ENCODE results near the gene KDM4B. TPM values are rescaled to one million over a fixed set of nuclear protein-coding genes. Genes with fewer than 3 reads are reported as not detected.

The KDM4B gene
- total RNA-seq, 1 experiment from 2014 or later: 43.7 TPM

DNA sequence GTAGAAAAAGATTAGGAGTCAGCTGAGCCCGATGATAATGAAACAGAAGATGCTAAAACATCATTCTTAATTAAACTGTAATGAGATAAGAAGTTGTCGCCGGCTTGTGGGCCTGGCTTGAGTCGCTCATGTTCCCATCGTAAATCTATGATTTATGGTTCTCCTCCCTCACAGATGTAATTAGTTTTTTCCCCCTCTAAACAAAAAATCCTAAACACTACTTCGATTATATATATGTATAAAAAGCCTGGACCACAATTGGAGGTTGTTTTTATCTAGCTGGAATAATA, 220.3 kb downstream of the KDM4B start:
- Histone ChIP-seq H3K9ac (ENCODE audit: extremely low read depth, insufficient read length, low read length) (no peak overlapping the region), H3T11ph (ENCODE audit: low read length) (no peak overlapping the region), H3K27me3 (ENCODE audit: insufficient read depth, low read length) (no peaks in the 10 kb centered on the region), H3K27ac (ENCODE audit: insufficient read length, low read depth, low read length) (no peak overlapping the region), H2AFZ (ENCODE audit: low read length) (no peak overlapping the region), H4K5ac (ENCODE audit: insufficient read length, low read depth, low read length) (no peak overlapping the region), H3K9me3 (ENCODE audit: control insufficient read depth, low read depth, low read length) (no peaks in the 10 kb centered on the region), H3K79me2 (ENCODE audit: insufficient read depth, low read length) (no peaks in the 10 kb centered on the region), H3K23me2 (ENCODE audit: insufficient read length, low read depth, low read length, poor library complexity, severe bottlenecking) (no peaks in the 10 kb centered on the region), H3K18ac (ENCODE audit: insufficient read length, low read depth, low read length) (no peak overlapping the region), H2BK20ac (ENCODE audit: low read depth, low read length, poor library complexity, severe bottlenecking) (no peak overlapping the region), H3K4me2 (ENCODE audit: insufficient read depth, insufficient read length, low read length) (no peak overlapping the region), H4K8ac (replicated peaks; ENCODE audit: insufficient read length, low read depth, low read length) (no peak overlapping the region), H3K79me1 (ENCODE audit: insufficient read depth, low read depth, low read length, poor library complexity, severe bottlenecking) (no peaks in the 10 kb centered on the region), H4K20me1 (ENCODE audit: control insufficient read depth, insufficient read depth, insufficient read length) (no peaks in the 10 kb centered on the region), H2BK5ac (ENCODE audit: insufficient read length, low read length) (no peak overlapping the region), H3K23ac (ENCODE audit: insufficient read length, low read depth, low read length) (no peak overlapping the region), H2BK12ac (ENCODE audit: insufficient read length, low read depth, low read length) (no peak overlapping the region), H3K4me1 (ENCODE audit: insufficient read depth, low read length) (peaks cover 3% of the 10 kb centered on the region; the same call in 1 of the 2 replicates), H2AK5ac (ENCODE audit: insufficient read length, low read length) (no peak overlapping the region), H3K4ac (ENCODE audit: low read depth, low read length) (no peak overlapping the region), H3K56ac (ENCODE audit: insufficient read length, low read depth, low read length) (no peak overlapping the region), H2BK15ac (ENCODE audit: low read depth, low read length) (no peak overlapping the region), H4K91ac (ENCODE audit: insufficient read length, low read depth, low read length) (no peak overlapping the region), H2BK120ac (ENCODE audit: low read depth, low read length, poor library complexity, severe bottlenecking) (no peak overlapping the region), H3K14ac (ENCODE audit: insufficient read depth, low read length) (no peak overlapping the region)
- no peak overlapping the region for H3K4me3 Mint-ChIP-seq
- TF ChIP-seq, protein P1, sequence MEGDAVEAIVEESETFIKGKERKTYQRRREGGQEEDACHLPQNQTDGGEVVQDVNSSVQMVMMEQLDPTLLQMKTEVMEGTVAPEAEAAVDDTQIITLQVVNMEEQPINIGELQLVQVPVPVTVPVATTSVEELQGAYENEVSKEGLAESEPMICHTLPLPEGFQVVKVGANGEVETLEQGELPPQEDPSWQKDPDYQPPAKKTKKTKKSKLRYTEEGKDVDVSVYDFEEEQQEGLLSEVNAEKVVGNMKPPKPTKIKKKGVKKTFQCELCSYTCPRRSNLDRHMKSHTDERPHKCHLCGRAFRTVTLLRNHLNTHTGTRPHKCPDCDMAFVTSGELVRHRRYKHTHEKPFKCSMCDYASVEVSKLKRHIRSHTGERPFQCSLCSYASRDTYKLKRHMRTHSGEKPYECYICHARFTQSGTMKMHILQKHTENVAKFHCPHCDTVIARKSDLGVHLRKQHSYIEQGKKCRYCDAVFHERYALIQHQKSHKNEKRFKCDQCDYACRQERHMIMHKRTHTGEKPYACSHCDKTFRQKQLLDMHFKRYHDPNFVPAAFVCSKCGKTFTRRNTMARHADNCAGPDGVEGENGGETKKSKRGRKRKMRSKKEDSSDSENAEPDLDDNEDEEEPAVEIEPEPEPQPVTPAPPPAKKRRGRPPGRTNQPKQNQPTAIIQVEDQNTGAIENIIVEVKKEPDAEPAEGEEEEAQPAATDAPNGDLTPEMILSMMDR (conservative IDR thresholded peaks at IDR 0.05): no peak
- H3K27me3 Mint-ChIP-seq (ENCODE audit: low read depth): peaks cover 3% of the 10 kb centered on the region; the same call in 1 of the 2 replicates
- H3K9me3 Mint-ChIP-seq: peaks cover 0 to 7% of the 10 kb centered on the region in 2 experiments; a peak in 2 of 5 replicates
- peaks cover 0 to 3% (median 0%) of the 10 kb centered on the region in 3 experiments; a peak in 2 of 7 replicates for H3K36me3 Mint-ChIP-seq (ENCODE audit: insufficient read depth in 1 of 3, low read depth in 3 of 3)
- no CpG with 5 or more reads among the region's 6 CpGs for WGBS (ENCODE audit: extremely low coverage, insufficient read length, low lambda C conversion rate)
- no peak for DNase-seq
- peaks cover 15 to 29% of the 10 kb centered on the region in 2 experiments for H3K4me1 Mint-ChIP-seq
- no peak overlapping the region for H3K27ac Mint-ChIP-seq
